Endothelial cell of umbilical vein (primary cell): ENCODE data around the gene BRCA2.

Source experiments
- CTCF ChIP-seq, 2 donors: IDR thresholded peaks; 1 replicate in 1 of 2; 2 replicates in 1 of 2; pipeline ENCODE4 v1.5.1; 2011; ENCODE audit warnings: low read length in 2 of 2, mild to moderate bottlenecking in 2 of 2, moderate library complexity in 2 of 2, control low read depth in 1 of 2, inconsistent platforms in 1 of 2, low read depth in 1 of 2; ENCODE audit not compliant: insufficient read depth in 1 of 2; ENCODE audit errors: extremely low read depth in 1 of 2
- FOS ChIP-seq: IDR thresholded peaks from 2 replicates; pipeline ENCODE4 v1.6.1; 2011; ENCODE audit warnings: mild to moderate bottlenecking, low read length, moderate library complexity, borderline replicate concordance; ENCODE audit not compliant: insufficient read depth
- GATA2 ChIP-seq: IDR thresholded peaks from 2 replicates; pipeline ENCODE4 v1.7.0; 2011; ENCODE audit warnings: low read depth, mild to moderate bottlenecking, moderate library complexity, mixed read lengths, low read length; ENCODE audit not compliant: insufficient read length, insufficient read depth
- JUN ChIP-seq: IDR thresholded peaks from 2 replicates; pipeline ENCODE4 v1.6.1; 2011; ENCODE audit warnings: borderline replicate concordance, low read depth; ENCODE audit not compliant: insufficient read length, insufficient read depth
- MAX ChIP-seq: IDR thresholded peaks from 2 replicates; pipeline ENCODE4 v1.6.1; 2011; ENCODE audit not compliant: insufficient read depth, insufficient read length
- MYC ChIP-seq: IDR thresholded peaks from one replicate; pipeline ENCODE4 v1.6.1; 2011; ENCODE audit warnings: mild to moderate bottlenecking, low read depth, low read length
- POLR2A ChIP-seq: IDR thresholded peaks from 2 replicates; pipeline ENCODE4 v1.6.1; 2012; ENCODE audit warnings: low read depth, mild to moderate bottlenecking, control low read depth, low read length
- POLR2AphosphoS5 ChIP-seq: IDR thresholded peaks from 2 replicates; pipeline ENCODE4 v1.6.1; 2012; ENCODE audit warnings: low read depth, mild to moderate bottlenecking, control low read depth, low read length, moderate library complexity; ENCODE audit not compliant: insufficient read depth

- TF ChIP-seq CTCF (IDR thresholded peaks at IDR 0.05; ENCODE audit: extremely low read depth in 1 of 2, insufficient read depth in 1 of 2, low read depth in 1 of 2, low read length in 2 of 2) (no peak), POLR2AphosphoS5 (no peak), POLR2A (no peak), MYC (no peak), FOS (no peak), JUN (no peak), GATA2 (no peak), MAX (no peak)
Measured at GRCh38 chr13:32330441-32330840, 15.1 kb downstream of the BRCA2 start.
